ENCODE results near the gene UNK. TPM values are rescaled to one million over a fixed set of nuclear protein-coding genes. Genes with fewer than 3 reads are reported as not detected.
"Not testable (repeated sequence)": the region's sequence is repeated elsewhere in the genome, so short reads cannot be mapped to it uniquely, and the experiment has no call there.

The UNK gene
- total RNA-seq, 2 experiments from 2014 or later = 27.1 to 28.7 TPM

GRCh38 chr17:75793460-75793859 lies 8.9 kb downstream of the UNK start:
- Mint-ChIP-seq H3K27ac (no peak overlapping the region), H3K4me1 (peaks cover 24% of the 10 kb centered on the region), H3K36me3 (ENCODE audit: low read depth) (peaks cover 19% of the 10 kb centered on the region), H3K9me3 (no peaks in the 10 kb centered on the region), H3K4me3 (no peak overlapping the region), H3K27me3 (no peaks in the 10 kb centered on the region)
- DNase-seq = no peak
- ChIA-PET CTCF (interaction anchor here (1.7 kb wide), 1 partner anchor 37 kb away, joined by 3 read pairs; no protein-coding TSS in a partner anchor), POLR2A (no interaction called here)

GRCh38 chr17:75795820-75796607 lies 11.4 kb downstream of the UNK start:
- no peak overlapping the region for H3K27ac Mint-ChIP-seq
- no peaks in the 10 kb centered on the region for H3K9me3 Mint-ChIP-seq
- POLR2A ChIA-PET = no interaction called here
- H3K27me3 Mint-ChIP-seq = no peaks in the 10 kb centered on the region
- H3K4me3 Mint-ChIP-seq = no peak overlapping the region
- H3K36me3 Mint-ChIP-seq (ENCODE audit: low read depth) = peaks cover 23% of the 10 kb centered on the region
- no peak for DNase-seq
- CTCF ChIA-PET = interaction anchor here (0.6 to 3.0 kb wide), 14 partner anchors 8 to 558 kb away, joined by 3 to 7 read pairs (median 4); partner anchors contain the start of genes PRPSAP1 and TRIM65
- peaks cover 23% of the 10 kb centered on the region for H3K4me1 Mint-ChIP-seq

- no peak for DNase-seq
- Mint-ChIP-seq H3K4me3 (no peak overlapping the region), H3K27ac (no peak overlapping the region), H3K4me1 (peaks cover 23% of the 10 kb centered on the region), H3K9me3 (no peaks in the 10 kb centered on the region), H3K36me3 (ENCODE audit: low read depth) (peaks cover 11% of the 10 kb centered on the region), H3K27me3 (no peaks in the 10 kb centered on the region)
- ChIA-PET CTCF (interaction anchor here (1.1 to 1.4 kb wide), 3 partner anchors 14 to 46 kb away, joined by 3 to 4 read pairs (median 3); no protein-coding TSS in a partner anchor), POLR2A (interaction anchor here (0.7 to 1.6 kb wide), 2 partner anchors 19 to 49 kb away, joined by 5 to 6 read pairs; a partner anchor contains a TSS)
Measured at GRCh38 chr17:75799402-75799801, 14.8 kb downstream of the UNK start.

- POLR2A ChIA-PET = no interaction called here
- peak overlapping the region; percentile 65 for H3K27ac Mint-ChIP-seq
- no peak for DNase-seq
- no peak overlapping the region for H3K4me3 Mint-ChIP-seq
- H3K4me1 Mint-ChIP-seq = peaks cover 14% of the 10 kb centered on the region
- no peaks in the 10 kb centered on the region for H3K9me3 Mint-ChIP-seq
- CTCF ChIA-PET = interaction anchor here (0.6 to 2.0 kb wide), 7 partner anchors 8 to 99 kb away, joined by 3 to 7 read pairs (median 4); no protein-coding TSS in a partner anchor
- H3K27me3 Mint-ChIP-seq = no peaks in the 10 kb centered on the region
- peaks cover 8% of the 10 kb centered on the region for H3K36me3 Mint-ChIP-seq (ENCODE audit: low read depth)
Measured at GRCh38 chr17:75803883-75804282, 19.3 kb downstream of the UNK start.

GRCh38 chr17:75806822-75807500 lies 22.4 kb downstream of the UNK start:
- Mint-ChIP-seq H3K9me3 (no peaks in the 10 kb centered on the region), H3K4me3 (no peak overlapping the region), H3K27ac (no peak overlapping the region), H3K36me3 (ENCODE audit: low read depth) (peaks cover 2% of the 10 kb centered on the region), H3K27me3 (no peaks in the 10 kb centered on the region), H3K4me1 (peaks cover 13% of the 10 kb centered on the region)
- POLR2A ChIA-PET = no interaction called here
- no peak for DNase-seq
- CTCF ChIA-PET = interaction anchor here (1.2 to 2.6 kb wide), 4 partner anchors 8 to 34 kb away, joined by 3 to 11 read pairs (median 3); partner anchors contain the start of gene UNK

GRCh38 chr17:75807861-75808260 lies 23.3 kb downstream of the UNK start:
- H3K27me3 Mint-ChIP-seq = no peaks in the 10 kb centered on the region
- H3K4me3 Mint-ChIP-seq = no peak overlapping the region
- DNase-seq = no peak
- H3K27ac Mint-ChIP-seq = no peak overlapping the region
- peaks cover 7% of the 10 kb centered on the region for H3K36me3 Mint-ChIP-seq (ENCODE audit: low read depth)
- CTCF ChIA-PET = interaction anchor here (1.4 to 2.6 kb wide), 2 partner anchors 23 to 35 kb away, joined by 3 to 11 read pairs; partner anchors contain the start of gene UNK
- H3K4me1 Mint-ChIP-seq = peaks cover 13% of the 10 kb centered on the region
- H3K9me3 Mint-ChIP-seq = no peaks in the 10 kb centered on the region
- POLR2A ChIA-PET = no interaction called here

- POLR2A ChIA-PET = no interaction called here
- Mint-ChIP-seq H3K9me3 (no peaks in the 10 kb centered on the region), H3K36me3 (ENCODE audit: low read depth) (peaks cover 5% of the 10 kb centered on the region), H3K27ac (no peak overlapping the region), H3K27me3 (no peaks in the 10 kb centered on the region), H3K4me1 (peaks cover 9% of the 10 kb centered on the region), H3K4me3 (no peak overlapping the region)
- CTCF ChIA-PET = interaction anchor here (1.2 to 2.6 kb wide), 3 partner anchors 11 to 36 kb away, joined by 3 to 11 read pairs (median 6); partner anchors contain the start of gene UNK
- DNase-seq = no peak
Measured at GRCh38 chr17:75808549-75808904, 23.9 kb downstream of the UNK start.

- peaks cover 5% of the 10 kb centered on the region for H3K36me3 Mint-ChIP-seq (ENCODE audit: low read depth)
- DNase-seq = no peak
- H3K27me3 Mint-ChIP-seq = no peaks in the 10 kb centered on the region
- H3K27ac Mint-ChIP-seq = no peak overlapping the region
- ChIA-PET POLR2A (no interaction called here), CTCF (interaction anchor here (1.1 to 2.6 kb wide), 3 partner anchors 12 to 39 kb away, joined by 3 to 11 read pairs (median 6); partner anchors contain the start of gene UNK)
- no peaks in the 10 kb centered on the region for H3K9me3 Mint-ChIP-seq
- H3K4me1 Mint-ChIP-seq = peaks cover 3% of the 10 kb centered on the region
- H3K4me3 Mint-ChIP-seq = no peak overlapping the region
Measured at GRCh38 chr17:75808905-75809621, 24.5 kb downstream of the UNK start.

GRCh38 chr17:75809631-75810111 lies 25.1 kb downstream of the UNK start:
- DNase-seq = no peak
- Mint-ChIP-seq H3K9me3 (no peaks in the 10 kb centered on the region), H3K4me1 (no peaks in the 10 kb centered on the region), H3K4me3 (no peak overlapping the region), H3K27ac (no peak overlapping the region), H3K36me3 (ENCODE audit: low read depth) (peaks cover 5% of the 10 kb centered on the region), H3K27me3 (no peaks in the 10 kb centered on the region)
- ChIA-PET POLR2A (no interaction called here), CTCF (interaction anchor here (1.1 to 2.6 kb wide), 3 partner anchors 12 to 38 kb away, joined by 3 to 11 read pairs (median 6); partner anchors contain the start of gene UNK)

- no peaks in the 10 kb centered on the region for H3K9me3 Mint-ChIP-seq
- H3K27me3 Mint-ChIP-seq = no peaks in the 10 kb centered on the region
- peaks cover 5% of the 10 kb centered on the region for H3K36me3 Mint-ChIP-seq (ENCODE audit: low read depth)
- H3K4me1 Mint-ChIP-seq = no peaks in the 10 kb centered on the region
- no peak for DNase-seq
- ChIA-PET CTCF (no interaction called here), POLR2A (no interaction called here)
- H3K4me3 Mint-ChIP-seq = no peak overlapping the region
- H3K27ac Mint-ChIP-seq = no peak overlapping the region
Measured at GRCh38 chr17:75810216-75810615, 25.6 kb downstream of the UNK start.

GRCh38 chr17:75810756-75811155 lies 26.1 kb downstream of the UNK start:
- H3K9me3 Mint-ChIP-seq; POLR2A ChIA-PET; H3K27me3 Mint-ChIP-seq; H3K36me3 Mint-ChIP-seq (ENCODE audit: low read depth); H3K4me1 Mint-ChIP-seq; H3K4me3 Mint-ChIP-seq; H3K27ac Mint-ChIP-seq; DNase-seq: not testable (repeated sequence)
- CTCF ChIA-PET = interaction anchor here (0.7 kb wide), 1 partner anchor 14 kb away, joined by 3 read pairs; no protein-coding TSS in a partner anchor

GRCh38 chr17:75811174-75811573 lies 26.6 kb downstream of the UNK start:
- H3K36me3 Mint-ChIP-seq (ENCODE audit: low read depth) = peaks cover 5% of the 10 kb centered on the region
- H3K27me3 Mint-ChIP-seq = no peaks in the 10 kb centered on the region
- no peak for DNase-seq
- no peak overlapping the region for H3K27ac Mint-ChIP-seq
- no peaks in the 10 kb centered on the region for H3K9me3 Mint-ChIP-seq
- ChIA-PET POLR2A (no interaction called here), CTCF (interaction anchor here (0.7 kb wide), 1 partner anchor 15 kb away, joined by 3 read pairs; no protein-coding TSS in a partner anchor)
- no peak overlapping the region for H3K4me3 Mint-ChIP-seq
- no peaks in the 10 kb centered on the region for H3K4me1 Mint-ChIP-seq
